HG03025 (cell line): Measurements from ENCODE around the gene STK4.
"Not testable (repeated sequence)": the region's sequence is repeated elsewhere in the genome, so short reads cannot be mapped to it uniquely, and the experiment has no call there.

Experiments
- ATAC-seq: cut with Tn5 transposase; IDR thresholded peaks from one replicate; pipeline ENCODE4 v1.9.1; 2021; ENCODE audit warnings: mild to moderate bottlenecking, moderate library complexity; ENCODE audit not compliant: unreplicated experiment, low FRiP score

STK4 gene

GRCh38 chr20:45051204-45052060 is 85.1 kb downstream of the STK4 start:
- ATAC-seq: no peak

- ATAC-seq: no peak
These were observed 86.6 kb downstream of the STK4 start for GRCh38 chr20:45052698-45053429.

DNA sequence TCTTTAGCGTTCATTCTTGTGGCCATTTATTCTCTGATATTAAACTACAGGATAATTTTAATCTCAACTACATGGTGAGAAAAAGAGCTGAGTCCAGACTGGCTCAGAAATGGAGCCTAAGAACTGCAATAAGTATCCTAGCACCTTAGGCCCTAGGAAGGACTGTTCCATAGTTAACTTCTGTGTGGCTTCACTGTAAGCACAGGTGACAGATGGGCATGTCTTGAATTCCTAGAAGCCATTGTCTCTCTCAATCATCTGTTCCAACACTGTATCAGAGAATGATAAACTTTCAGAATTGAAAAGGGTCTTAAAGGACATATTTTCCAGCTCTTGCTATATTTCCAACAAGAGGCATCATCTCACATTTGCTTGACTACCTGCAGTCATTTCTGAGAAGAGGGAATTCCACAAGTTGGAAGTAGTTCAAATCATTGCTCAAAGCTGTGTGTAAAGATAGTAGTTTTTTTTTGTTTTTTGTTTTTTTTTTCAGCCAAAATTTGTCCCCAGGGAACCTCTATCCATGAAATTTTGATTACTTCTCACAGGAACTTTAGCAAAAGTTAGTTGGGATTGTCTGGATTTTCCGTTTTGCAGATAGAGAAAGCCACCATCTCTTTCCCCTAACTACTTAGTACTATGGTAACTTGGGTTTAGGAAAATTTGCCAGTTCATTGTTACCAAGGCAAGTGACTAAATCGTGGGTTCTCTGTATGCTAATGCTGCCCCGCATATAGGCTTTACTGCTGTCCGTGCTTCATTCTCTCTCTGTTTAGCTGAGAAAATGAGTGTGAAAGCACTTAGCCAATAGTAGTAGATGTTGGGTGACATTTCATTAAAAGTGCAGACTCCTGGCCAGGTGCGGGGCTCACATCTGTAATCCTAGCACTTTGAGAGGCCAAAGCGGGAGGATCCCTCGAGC is 87.4 kb downstream of the STK4 start:
- no peak for ATAC-seq

DNA sequence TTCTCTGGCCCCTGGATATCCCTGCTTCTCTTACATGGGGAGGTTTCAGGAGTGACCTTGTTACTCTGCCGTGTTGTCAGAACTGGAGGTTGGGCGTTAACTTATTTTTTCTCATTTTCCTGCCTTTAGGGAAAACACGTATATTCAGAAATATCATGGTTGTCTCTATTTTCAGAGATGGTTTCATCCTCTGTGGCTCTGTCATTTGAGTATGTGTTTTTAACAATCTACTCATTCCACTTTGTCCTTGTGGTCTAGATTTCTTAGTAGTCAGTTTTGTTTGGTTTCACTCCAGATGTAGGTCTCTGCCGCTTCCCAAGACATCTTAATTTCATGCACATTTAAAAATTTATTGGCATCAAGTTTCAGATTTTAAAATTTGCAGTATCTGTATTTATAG is 88.7 kb downstream of the STK4 start:
- no peak for ATAC-seq

GRCh38 chr20:45056473-45057173 is 90.3 kb downstream of the STK4 start:
- ATAC-seq: no peak

DNA sequence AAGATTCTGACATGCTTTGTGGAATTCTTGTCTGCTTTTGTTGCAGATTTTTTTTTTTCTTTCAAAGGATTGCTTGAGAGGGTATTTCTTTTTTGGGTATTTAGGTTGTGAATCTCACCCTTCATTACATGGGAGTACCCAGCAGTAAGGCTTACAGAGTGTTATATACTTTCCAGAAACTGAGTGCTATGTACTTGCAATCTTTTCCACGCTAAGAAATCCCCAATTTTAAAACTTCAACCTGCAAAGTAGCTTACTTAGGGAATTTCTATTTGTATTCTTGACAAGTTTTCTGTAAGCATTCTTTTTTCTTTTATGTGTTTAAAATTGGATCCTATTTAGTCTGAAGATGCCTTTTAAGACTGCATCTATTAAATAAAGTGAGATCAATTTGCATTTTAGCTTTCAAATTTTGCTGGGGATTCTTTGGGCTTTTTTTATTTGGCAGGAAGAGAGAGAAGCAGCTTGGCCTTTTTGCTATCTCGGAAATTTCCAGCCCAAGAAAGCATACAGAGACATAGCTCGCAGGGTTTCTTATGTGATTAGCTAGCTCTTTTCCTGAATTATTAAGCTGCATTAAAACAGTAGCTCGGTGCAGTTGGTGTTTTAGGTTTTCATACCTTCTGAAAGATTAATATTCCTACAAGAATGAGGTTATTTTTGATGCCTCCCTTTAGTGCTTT is 92.0 kb downstream of the STK4 start:
- no peak for ATAC-seq

DNA sequence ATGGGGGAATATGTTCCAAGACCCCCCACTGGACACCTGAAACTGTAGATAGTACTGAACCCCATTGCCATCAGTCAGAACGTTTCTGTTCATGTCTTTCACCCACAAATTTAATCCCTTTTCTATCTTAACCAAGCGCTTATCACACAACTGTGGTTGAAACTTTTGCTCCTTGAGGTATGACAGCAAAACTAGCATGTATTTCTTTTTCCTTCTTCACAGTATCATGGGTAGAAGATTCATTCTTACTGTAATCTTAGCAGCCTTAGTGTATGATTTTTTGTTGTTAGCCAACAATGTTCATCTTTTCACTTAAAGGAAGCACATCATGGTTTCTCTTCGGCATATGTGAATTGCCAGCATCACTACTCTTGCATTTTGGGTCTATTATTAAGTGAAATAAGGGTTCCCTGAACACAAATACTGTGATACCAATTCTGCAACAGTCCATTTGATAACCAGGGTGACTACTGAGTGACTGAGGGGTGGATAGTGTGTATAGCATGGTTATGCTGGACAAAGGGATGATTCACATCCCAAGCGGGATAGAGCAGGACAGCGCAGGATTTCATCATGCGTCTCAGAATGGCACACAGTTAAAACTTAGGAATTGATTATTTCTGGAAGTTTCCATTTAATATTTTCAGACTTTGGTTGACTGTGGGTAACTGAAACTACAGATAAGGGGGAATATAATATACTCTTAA is 92.9 kb downstream of the STK4 start:
- ATAC-seq: no peak

DNA sequence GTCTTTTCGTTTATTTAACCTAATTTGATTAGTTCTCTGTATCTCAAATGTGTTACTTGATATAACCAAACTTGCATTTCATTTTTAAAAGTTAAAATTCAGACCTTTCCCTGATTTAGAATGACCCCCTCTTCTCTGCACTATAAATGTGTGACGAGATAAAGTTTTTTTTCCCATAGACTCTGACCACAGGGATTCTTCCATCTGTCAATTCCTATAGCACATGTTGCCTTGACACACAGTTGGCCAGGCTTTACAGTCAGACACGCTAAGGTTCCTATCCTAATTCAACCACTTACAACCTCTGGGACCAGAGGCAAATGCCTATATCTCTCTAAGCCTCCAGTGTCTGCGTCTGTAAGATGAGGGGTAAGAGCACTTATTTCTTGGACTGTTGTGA is 94.0 kb downstream of the STK4 start:
- ATAC-seq: no peak

DNA sequence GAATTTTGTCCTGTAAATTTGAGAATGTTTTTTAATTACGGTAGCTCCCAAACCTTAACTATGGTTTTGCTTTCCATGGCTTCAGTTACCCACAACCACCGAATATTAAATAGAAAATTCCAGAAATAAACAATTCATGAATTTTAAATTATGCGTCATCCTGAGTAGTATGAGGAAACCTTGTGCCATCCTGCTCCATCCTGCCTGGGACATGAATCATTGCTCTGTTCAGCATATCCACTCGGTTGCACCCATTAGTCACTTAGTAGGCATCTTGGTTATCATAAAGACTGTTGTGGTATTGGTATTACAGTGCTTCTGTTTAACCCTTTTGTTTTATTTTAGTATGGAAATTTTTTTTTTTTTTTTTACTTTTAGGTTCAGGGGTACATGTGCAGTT is 94.9 kb downstream of the STK4 start:
- ATAC-seq: no peak

DNA sequence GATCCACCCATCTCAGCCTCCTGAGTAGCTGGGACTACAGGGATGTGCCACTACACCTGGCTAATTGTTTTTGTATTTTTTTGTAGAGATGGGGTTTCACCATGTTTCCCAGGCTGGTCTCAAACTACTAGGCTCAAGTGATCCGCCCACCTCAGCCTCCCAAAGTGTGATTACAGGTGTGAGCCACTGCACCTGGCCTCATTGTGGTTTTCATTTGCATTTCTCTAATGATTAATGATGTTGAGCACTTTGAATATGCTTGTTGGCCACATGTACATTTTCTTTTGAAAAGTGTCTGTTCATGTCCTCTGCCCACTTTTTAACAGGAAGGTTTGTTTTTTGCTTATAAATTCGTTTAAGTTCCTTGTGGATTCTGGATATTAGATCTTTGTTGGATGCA is 96.8 kb downstream of the STK4 start:
- ATAC-seq: not testable (repeated sequence)

DNA sequence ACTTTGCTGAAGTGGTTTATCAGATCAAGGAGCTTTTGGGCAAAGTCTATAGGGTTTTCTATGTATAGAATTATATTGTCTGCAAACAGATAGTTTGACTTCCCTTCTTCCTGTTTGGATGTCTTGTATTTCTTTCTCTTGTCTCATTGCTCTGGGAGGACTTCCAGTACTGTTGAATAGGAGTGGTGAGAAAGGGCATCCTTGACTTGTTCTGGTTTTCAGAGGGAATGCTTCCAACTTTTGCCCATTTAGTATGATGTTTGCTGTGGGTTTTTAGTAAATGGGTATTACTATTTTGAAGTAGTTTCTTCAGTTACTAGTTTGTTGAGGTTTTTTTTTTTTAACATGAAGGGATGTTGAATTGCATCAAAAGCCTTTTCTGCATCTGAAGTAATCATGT is 98.5 kb downstream of the STK4 start:
- ATAC-seq: no peak

DNA sequence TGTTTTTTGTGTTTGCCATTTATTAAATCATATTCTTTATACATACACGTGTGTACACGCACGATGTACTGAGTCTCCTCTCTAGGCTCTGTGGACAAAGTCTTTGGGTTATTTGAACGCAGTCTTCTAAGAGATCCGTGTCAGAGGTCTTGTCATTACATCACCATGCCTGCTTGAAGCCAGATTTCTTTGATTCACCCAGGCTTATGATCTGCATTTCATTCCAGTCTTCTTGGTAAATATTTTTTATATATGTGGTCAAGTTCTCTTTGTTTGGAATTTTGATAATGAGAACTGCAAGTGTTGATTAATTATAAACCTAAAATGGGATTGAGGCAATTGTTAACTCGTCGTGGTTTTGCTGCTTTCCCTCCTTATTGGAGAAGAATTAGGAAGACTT is 100.1 kb downstream of the STK4 start:
- ATAC-seq: no peak

DNA sequence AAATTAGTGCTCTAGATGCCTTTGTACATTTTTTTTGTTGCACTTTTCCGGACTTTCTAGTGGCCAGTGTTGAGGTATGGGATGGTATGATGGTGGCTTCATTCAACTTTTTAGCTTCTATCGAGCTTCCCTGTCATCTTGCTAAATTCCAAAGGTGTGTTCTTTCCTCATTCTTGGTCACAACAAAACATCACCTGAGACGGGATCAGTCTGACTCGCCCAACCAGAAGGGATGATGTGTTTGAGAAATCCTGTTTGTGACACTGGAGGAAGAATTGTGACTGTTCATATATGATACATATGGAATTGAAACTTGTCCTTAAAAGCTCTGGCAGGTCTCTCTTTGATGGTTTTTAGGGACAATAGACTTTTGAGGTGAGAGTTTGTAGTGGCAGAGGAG is 100.8 kb downstream of the STK4 start:
- no peak for ATAC-seq

DNA sequence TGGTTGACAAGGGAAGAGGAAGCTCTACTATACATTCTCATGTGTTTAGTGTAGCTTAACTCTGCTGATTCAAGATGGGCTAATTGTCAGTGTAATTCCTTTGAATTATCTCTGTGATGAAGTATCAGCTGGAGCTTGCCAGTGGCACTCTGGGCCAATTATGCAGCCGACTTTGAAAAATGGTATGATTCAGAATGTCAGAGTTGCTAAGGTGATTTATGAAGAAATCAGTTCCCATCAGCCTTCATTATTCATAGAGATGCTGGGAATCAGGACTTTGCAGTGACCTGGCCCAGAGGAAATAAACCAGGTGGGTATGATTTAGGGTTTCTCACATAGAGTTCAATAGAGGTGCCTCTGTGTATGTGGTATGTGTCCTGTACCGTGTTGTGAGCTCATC is 101.2 kb downstream of the STK4 start:
- ATAC-seq: no peak

GRCh38 chr20:45069261-45069660 is 102.9 kb downstream of the STK4 start:
- no peak for ATAC-seq

DNA sequence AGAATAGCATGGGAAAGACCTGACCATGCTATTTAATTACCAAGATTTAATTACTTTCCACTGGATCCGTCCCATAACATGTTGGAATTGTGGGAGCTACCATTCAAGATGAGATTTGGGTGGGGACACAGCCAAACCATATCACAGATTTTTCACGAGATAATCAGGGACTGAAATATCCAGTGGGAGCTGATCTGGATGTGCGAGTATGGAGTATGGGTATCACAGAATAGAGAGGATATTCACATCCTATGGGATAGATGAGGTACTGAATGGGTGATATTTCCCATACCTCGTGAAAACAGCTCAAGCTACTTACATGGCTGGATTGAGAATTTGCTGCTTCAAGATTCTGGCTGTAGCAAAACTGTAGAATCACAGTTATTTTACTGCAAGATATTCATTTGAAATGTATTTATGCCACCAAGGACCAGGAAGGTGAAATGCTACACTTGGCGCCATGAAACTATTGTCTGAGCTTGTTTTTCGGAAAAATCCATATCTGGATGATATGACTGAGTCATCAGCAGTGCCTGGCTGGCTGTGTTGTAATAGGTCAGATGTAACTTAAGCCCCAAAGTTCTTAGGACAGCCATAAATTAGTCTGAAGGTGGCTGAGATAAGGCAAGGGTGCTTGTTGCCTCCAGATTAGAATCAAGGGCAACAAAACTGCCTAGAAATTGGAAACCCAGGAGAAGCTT is 104.8 kb downstream of the STK4 start:
- no peak for ATAC-seq

- no peak for ATAC-seq
These were observed 105.8 kb downstream of the STK4 start for GRCh38 chr20:45072066-45072465.

GRCh38 chr20:45073221-45073620 is 106.9 kb downstream of the STK4 start:
- no peak for ATAC-seq

DNA sequence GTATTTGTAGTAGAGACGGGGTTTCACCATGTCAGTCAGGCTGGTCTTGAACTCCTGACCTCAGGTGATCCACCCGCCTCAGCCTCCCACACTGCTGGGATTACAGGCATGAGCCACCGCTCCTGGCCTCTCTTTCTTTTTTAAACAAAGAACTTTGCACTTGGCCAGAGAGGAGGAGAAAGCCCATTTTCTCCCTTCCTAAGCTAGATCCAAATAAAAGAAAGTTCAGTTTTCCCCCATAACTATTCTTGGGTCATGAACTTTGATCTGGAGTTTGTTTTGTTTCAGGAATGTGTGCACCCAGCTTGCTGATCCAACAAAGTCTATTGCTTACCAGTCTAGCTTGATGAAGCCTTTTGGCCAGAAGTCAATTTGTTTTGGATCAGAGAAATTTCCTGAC is 111.2 kb downstream of the STK4 start:
- ATAC-seq: no peak
